ENCODE measurements around the gene TBCD. TPM values are rescaled to one million over a fixed set of nuclear protein-coding genes. Genes with fewer than 3 reads are reported as not detected.

The TBCD gene
- total and polyA plus RNA-seq, 9 of the 15 experiments (the other 6 are each of a cell fraction or from before 2014, with no cell fraction given), result 8.9 to 98.5 (median 28.0) TPM

GRCh38 chr17:82737967-82738877 lies 13.6 kb upstream of the TBCD start (continued):
- TF ChIP-seq MNT (conservative IDR thresholded peaks at IDR 0.05) (peak; percentile 87 to 91), VEZF1 (CRISPR knock-in tag; IDR thresholded peaks at IDR 0.05) (peak; percentile 63), ZNF644 (tag; IDR thresholded peaks at IDR 0.05; ENCODE audit: low read depth) (no peak), ID3 (CRISPR knock-in tag; IDR thresholded peaks at IDR 0.05) (no peak), ID3 (tag; IDR thresholded peaks at IDR 0.05) (peak; percentile 93), TEAD4 (IDR thresholded peaks at IDR 0.05; ENCODE audit: low read length) (0 out of 2 replicates have a peak, but pooled peaks have one; percentile 52), TEAD4 (CRISPR knock-in tag; IDR thresholded peaks at IDR 0.05; ENCODE audit: borderline replicate concordance) (no peak), MAZ (CRISPR knock-in tag; conservative IDR thresholded peaks at IDR 0.05 in 1 of 2, IDR thresholded peaks at IDR 0.05 in 1 of 2) (peak; percentile 38 to 59; a peak in 3 of 4 replicates), FOSL1 (tag; conservative IDR thresholded peaks at IDR 0.05) (peak; percentile 59), MTA2 (IDR thresholded peaks at IDR 0.05; ENCODE audit: low read depth) (peak; percentile 30; the same call in 1 of the 2 replicates), MTA1 (IDR thresholded peaks at IDR 0.05; ENCODE audit: borderline replicate concordance) (no peak), POLR2G (IDR thresholded peaks at IDR 0.05; ENCODE audit: low read depth, low read length) (peak; percentile 51), USF2 (CRISPR knock-in tag; IDR thresholded peaks at IDR 0.05) (0 out of 2 replicates have a peak, but pooled peaks have one; percentile 23), STAT5A (IDR thresholded peaks at IDR 0.05; ENCODE audit: borderline replicate concordance, low read length) (peak; percentile 11; the same call in 1 of the 2 replicates), NR4A1 (CRISPR knock-in tag; IDR thresholded peaks at IDR 0.05) (no peak), NR4A1 (tag; IDR thresholded peaks at IDR 0.05) (peak; percentile 37; the same call in 1 of the 2 replicates), SAP30 (IDR thresholded peaks at IDR 0.05; ENCODE audit: borderline replicate concordance, insufficient read depth, low read depth, low read length, poor library complexity, severe bottlenecking) (peak; percentile 54), CC2D1A (IDR thresholded peaks at IDR 0.05) (0 out of 2 replicates have a peak, but pooled peaks have one; percentile 28), POLR2AphosphoS5 (IDR thresholded peaks at IDR 0.05; ENCODE audit: control insufficient read depth, insufficient read depth, low read depth, low read length) (peak; percentile 31; the same call in 1 of the 2 replicates), TCF3 (CRISPR knock-in tag; IDR thresholded peaks at IDR 0.05) (peak; percentile 75), CREB1 (IDR thresholded peaks at IDR 0.05) (no peak), CREB1 (CRISPR knock-in tag; IDR thresholded peaks at IDR 0.05) (0 out of 2 replicates have a peak, but pooled peaks have one; percentile 36)
